Mesenchymal stem cell (in vitro differentiated cells and primary cell): ENCODE data around the gene MMAB.

Experiments
- DNase-seq: peaks from one replicate; pipeline ENCODE4 v3.0.0-alpha.2; 2013
- H2AFZ ChIP-seq: one replicate; pipeline ENCODE4 v1.6.1; 2013; ENCODE audit warnings: low read depth, mild to moderate bottlenecking, control low read depth, inconsistent platforms, low read length, moderate library complexity
- H2AK5ac ChIP-seq: 2 replicates; pipeline ENCODE4 v1.6.1; 2013; ENCODE audit warnings: low read length, moderate library complexity, mild to moderate bottlenecking, inconsistent platforms; ENCODE audit not compliant: severe bottlenecking
- H2BK120ac ChIP-seq: one replicate; pipeline ENCODE4 v1.6.1; 2013; ENCODE audit warnings: low read depth, mild to moderate bottlenecking, inconsistent platforms, low read length, moderate library complexity
- H2BK12ac ChIP-seq, 2 experiments: one replicate each; pipeline ENCODE4 v1.6.1; 2013; ENCODE audit warnings: inconsistent platforms in 2 of 2, low read length in 2 of 2, mild to moderate bottlenecking in 2 of 2, moderate library complexity in 2 of 2, control low read depth in 1 of 2
- H2BK15ac ChIP-seq: one replicate; pipeline ENCODE4 v1.6.1; 2013; ENCODE audit warnings: mild to moderate bottlenecking, low read depth, inconsistent platforms; ENCODE audit not compliant: poor library complexity, severe bottlenecking
- H2BK5ac ChIP-seq: 2 replicates; pipeline ENCODE4 v1.6.1; 2013; ENCODE audit warnings: low read depth, mild to moderate bottlenecking, low read length, control low read depth, inconsistent platforms; ENCODE audit not compliant: poor library complexity, severe bottlenecking
- H3K14ac ChIP-seq, 2 experiments: one replicate each; pipeline ENCODE4 v1.6.1; 2013; ENCODE audit warnings: inconsistent platforms in 2 of 2, low read length in 2 of 2, control low read depth in 1 of 2, mild to moderate bottlenecking in 1 of 2, moderate library complexity in 1 of 2
- H3K18ac ChIP-seq, 2 experiments: one replicate each; pipeline ENCODE4 v1.6.1; 2013; ENCODE audit warnings: inconsistent platforms in 2 of 2, low read length in 2 of 2, control low read depth in 1 of 2, low read depth in 1 of 2, mild to moderate bottlenecking in 1 of 2
- H3K23ac ChIP-seq, 2 experiments: one replicate each; pipeline ENCODE4 v1.6.1; 2013; ENCODE audit warnings: inconsistent platforms in 2 of 2, low read length in 2 of 2, mild to moderate bottlenecking in 2 of 2, moderate library complexity in 2 of 2, control low read depth in 1 of 2
- H3K27ac ChIP-seq: 2 replicates; pipeline ENCODE4 v1.5.1; 2013; ENCODE audit warnings: mild to moderate bottlenecking, moderate library complexity, low read length, control low read depth, inconsistent platforms; ENCODE audit not compliant: poor library complexity, severe bottlenecking
- H3K27me3 ChIP-seq, 2 experiments: 2 replicates each; pipeline versions ENCODE4 v1.6.1 to v1.7.0; 2013; ENCODE audit warnings: low read length in 2 of 2, mild to moderate bottlenecking in 2 of 2, moderate library complexity in 2 of 2, control low read depth in 1 of 2, inconsistent platforms in 1 of 2; ENCODE audit not compliant: control insufficient read depth in 1 of 2, insufficient read depth in 1 of 2
- H3K36me3 ChIP-seq, 2 experiments: 2 replicates each; pipeline versions ENCODE4 v1.6.1 to v1.7.0; 2013; ENCODE audit warnings: low read length in 2 of 2, control low read depth in 1 of 2, inconsistent platforms in 1 of 2, low read depth in 1 of 2, mild to moderate bottlenecking in 1 of 2; ENCODE audit not compliant: insufficient read depth in 2 of 2, control insufficient read depth in 1 of 2
- H3K4ac ChIP-seq, 2 experiments: one replicate each; pipeline ENCODE4 v1.6.1; 2013; ENCODE audit warnings: inconsistent platforms in 2 of 2, low read length in 2 of 2, mild to moderate bottlenecking in 2 of 2, moderate library complexity in 2 of 2, control low read depth in 1 of 2, low read depth in 1 of 2
- H3K4me1 ChIP-seq: 2 replicates; pipeline ENCODE4 v1.6.1; 2013; ENCODE audit warnings: low read depth, low read length, control low read depth; ENCODE audit not compliant: control insufficient read depth, insufficient read depth
- H3K4me2 ChIP-seq: 2 replicates; pipeline ENCODE4 v1.6.1; 2013; ENCODE audit warnings: low read length, mild to moderate bottlenecking, inconsistent platforms; ENCODE audit not compliant: poor library complexity, severe bottlenecking
- H3K4me3 ChIP-seq, 2 experiments: 2 replicates each; pipeline versions ENCODE4 v1.5.1 to v1.7.0; 2013; ENCODE audit warnings: low read length in 2 of 2, mild to moderate bottlenecking in 2 of 2, control low read depth in 1 of 2, low read depth in 1 of 2; ENCODE audit not compliant: insufficient read depth in 1 of 2
- H3K79me1 ChIP-seq: replicated peaks from 2 replicates; pipeline ENCODE4 v1.6.1; 2013; ENCODE audit warnings: mild to moderate bottlenecking, control low read depth, low read length, inconsistent platforms; ENCODE audit not compliant: poor library complexity, severe bottlenecking
- H3K9ac ChIP-seq: 2 replicates; pipeline ENCODE4 v1.7.0; 2013; ENCODE audit warnings: mild to moderate bottlenecking, low read length, moderate library complexity
- H3K9me3 ChIP-seq: 2 replicates; pipeline ENCODE4 v1.7.0; 2013; ENCODE audit warnings: mild to moderate bottlenecking, low read length; ENCODE audit not compliant: control insufficient read depth
- H4K8ac ChIP-seq: one replicate; pipeline ENCODE4 v1.6.1; 2013; ENCODE audit warnings: inconsistent platforms, mild to moderate bottlenecking, low read length, moderate library complexity
- H4K91ac ChIP-seq: one replicate; pipeline ENCODE4 v1.6.1; 2013; ENCODE audit warnings: mild to moderate bottlenecking, low read length, inconsistent platforms
- WGBS: methylation state at CpG from one replicate; pipeline ENCODE4 v1.1.7; 2013; ENCODE audit warnings: mixed read lengths; 5-methylcytosine and 5-hydroxymethylcytosine counted together

Gene MMAB

DNA sequence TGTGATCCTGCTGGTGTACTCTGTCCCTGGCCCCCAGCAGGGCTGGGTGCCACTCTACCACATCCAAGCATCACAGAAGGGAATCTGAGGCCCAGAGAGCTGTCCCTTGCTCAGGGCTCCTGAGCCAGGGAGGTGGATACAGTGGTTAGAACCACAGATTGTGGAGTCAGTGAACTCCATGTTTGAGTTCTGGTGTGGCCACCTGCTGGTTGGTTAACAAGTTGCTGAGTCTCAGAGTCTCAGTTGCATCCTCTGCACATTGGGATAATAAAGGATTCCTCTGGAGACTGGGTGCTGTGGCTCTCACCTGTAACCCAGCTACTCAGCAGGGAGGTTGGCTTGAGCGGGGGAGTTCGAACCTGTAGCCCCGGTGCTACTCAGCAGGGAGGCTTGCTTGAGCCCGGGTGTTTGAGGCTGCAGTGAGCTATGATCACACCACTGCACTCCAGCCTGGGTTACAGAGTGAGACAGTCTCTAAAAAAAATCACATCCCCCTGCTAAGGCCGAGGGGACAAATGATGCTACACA is 39.7 kb upstream of the MMAB start:
- no peak overlapping the region for H4K8ac ChIP-seq
- no peaks in the 10 kb centered on the region for H3K4me1 ChIP-seq
- no peak overlapping the region for H3K9ac ChIP-seq
- H2AFZ ChIP-seq, result no peak overlapping the region
- H3K4ac ChIP-seq, result no peak overlapping the region
- H3K18ac ChIP-seq, result no peak overlapping the region
- WGBS, result 66% methylated on average over 5 of the region's 5 CpGs
- no peaks in the 10 kb centered on the region for H3K36me3 ChIP-seq
- peak; percentile 38 for DNase-seq
- H2BK120ac ChIP-seq, result no peak overlapping the region
- no peaks in the 10 kb centered on the region for H3K79me1 ChIP-seq
- no peak overlapping the region for H3K4me3 ChIP-seq
- H3K27me3 ChIP-seq, result peaks cover 81 to 92% of the 10 kb centered on the region in 2 experiments
- peaks cover 6% of the 10 kb centered on the region for H3K9me3 ChIP-seq
- no peak overlapping the region for H2BK12ac ChIP-seq
- H3K23ac ChIP-seq, result no peak overlapping the region
- H2AK5ac ChIP-seq, result no peak overlapping the region
- H2BK5ac ChIP-seq, result no peak overlapping the region
- no peak overlapping the region for H3K27ac ChIP-seq
- no peak overlapping the region for H2BK15ac ChIP-seq
- no peak overlapping the region for H3K14ac ChIP-seq
- H4K91ac ChIP-seq, result no peak overlapping the region
- no peak overlapping the region for H3K4me2 ChIP-seq

DNA sequence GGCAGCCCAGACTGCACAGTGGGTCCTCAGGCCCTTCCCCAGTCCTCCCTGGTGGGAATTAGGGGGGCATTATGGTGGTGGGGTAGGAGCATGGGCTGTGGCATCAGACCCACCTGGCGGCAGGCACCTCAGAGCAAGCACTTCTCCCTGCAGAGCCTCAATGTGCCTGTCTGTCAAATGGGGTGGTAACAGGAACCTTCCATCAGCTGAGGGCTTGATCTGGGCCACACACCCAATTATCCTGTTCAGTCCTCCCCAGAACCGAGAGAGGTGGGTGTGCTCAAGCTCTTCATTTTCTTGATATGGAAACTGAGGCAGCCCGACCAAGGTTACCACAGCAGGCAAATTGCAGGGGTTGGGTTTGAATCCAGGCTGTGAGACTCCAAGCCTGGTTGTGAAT is 38.7 kb upstream of the MMAB start:
- Histone ChIP-seq H3K36me3 (no peaks in the 10 kb centered on the region), H3K23ac (no peak overlapping the region)
- WGBS, result 86% methylated on average over 3 of the region's 3 CpGs

DNA sequence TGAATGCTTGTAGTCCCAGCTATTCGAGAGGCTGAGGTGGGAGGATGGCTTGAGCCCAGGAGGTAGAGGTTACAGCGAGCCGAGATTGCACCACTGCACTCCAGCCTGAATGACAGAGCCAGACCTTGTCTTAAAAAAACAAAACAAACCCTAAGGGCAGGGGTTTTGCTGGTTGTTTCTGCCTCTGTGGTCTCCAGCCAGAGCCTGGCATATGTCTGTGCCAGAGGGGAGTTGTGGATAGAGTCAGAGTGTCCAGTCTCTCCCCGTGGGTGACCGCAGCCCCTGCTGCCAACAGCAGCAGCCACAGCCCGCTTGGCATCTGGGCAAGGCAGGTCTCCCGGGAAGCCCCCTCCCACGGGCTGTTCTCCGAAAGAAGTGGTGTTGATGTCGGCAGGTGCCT is 37.9 kb upstream of the MMAB start:
- H3K36me3 ChIP-seq, result no peaks in the 10 kb centered on the region
- H2BK5ac ChIP-seq, result no peak overlapping the region
- H4K8ac ChIP-seq, result no peak overlapping the region
- no peak overlapping the region for H3K4me2 ChIP-seq
- no peak overlapping the region for H3K18ac ChIP-seq
- H3K4ac ChIP-seq, result no peak overlapping the region
- H3K23ac ChIP-seq, result no peak overlapping the region
- WGBS, result 83% methylated on average over 10 of the region's 10 CpGs
- H3K4me3 ChIP-seq, result no peak overlapping the region
- H3K27ac ChIP-seq, result no peak overlapping the region
- peaks cover 6% of the 10 kb centered on the region for H3K4me1 ChIP-seq
- H3K9ac ChIP-seq, result no peak overlapping the region
- no peak overlapping the region for H4K91ac ChIP-seq
- DNase-seq, result no peak
- H2AFZ ChIP-seq, result no peak overlapping the region
- no peak overlapping the region for H2BK120ac ChIP-seq
- H3K27me3 ChIP-seq, result peaks cover 77 to 90% of the 10 kb centered on the region in 2 experiments
- H2AK5ac ChIP-seq, result no peak overlapping the region
- H3K9me3 ChIP-seq, result peaks cover 6% of the 10 kb centered on the region
- H2BK15ac ChIP-seq, result no peak overlapping the region
- H2BK12ac ChIP-seq, result no peak overlapping the region
- no peak overlapping the region for H3K14ac ChIP-seq
- H3K79me1 ChIP-seq, result no peaks in the 10 kb centered on the region

More for the DNA sequence above, 38.7 kb upstream of the MMAB start:
- H3K27me3 ChIP-seq, result peaks cover 82 to 90% of the 10 kb centered on the region in 2 experiments
- no peak overlapping the region for H2AK5ac ChIP-seq
- no peak overlapping the region for H2AFZ ChIP-seq
- no peak overlapping the region for H4K8ac ChIP-seq
- no peak overlapping the region for H3K4ac ChIP-seq
- H2BK120ac ChIP-seq, result no peak overlapping the region
- DNase-seq, result no peak
- H3K18ac ChIP-seq, result no peak overlapping the region
- H3K4me2 ChIP-seq, result no peak overlapping the region
- H2BK5ac ChIP-seq, result no peak overlapping the region
- H2BK12ac ChIP-seq, result no peak overlapping the region
- peaks cover 6% of the 10 kb centered on the region for H3K9me3 ChIP-seq
- H3K9ac ChIP-seq, result no peak overlapping the region
- H3K14ac ChIP-seq, result no peak overlapping the region
- no peaks in the 10 kb centered on the region for H3K79me1 ChIP-seq
- H3K4me1 ChIP-seq, result peaks cover under 1% of the 10 kb centered on the region
- H4K91ac ChIP-seq, result no peak overlapping the region
- no peak overlapping the region for H3K4me3 ChIP-seq
- H3K27ac ChIP-seq, result no peak overlapping the region
- no peak overlapping the region for H2BK15ac ChIP-seq

DNA sequence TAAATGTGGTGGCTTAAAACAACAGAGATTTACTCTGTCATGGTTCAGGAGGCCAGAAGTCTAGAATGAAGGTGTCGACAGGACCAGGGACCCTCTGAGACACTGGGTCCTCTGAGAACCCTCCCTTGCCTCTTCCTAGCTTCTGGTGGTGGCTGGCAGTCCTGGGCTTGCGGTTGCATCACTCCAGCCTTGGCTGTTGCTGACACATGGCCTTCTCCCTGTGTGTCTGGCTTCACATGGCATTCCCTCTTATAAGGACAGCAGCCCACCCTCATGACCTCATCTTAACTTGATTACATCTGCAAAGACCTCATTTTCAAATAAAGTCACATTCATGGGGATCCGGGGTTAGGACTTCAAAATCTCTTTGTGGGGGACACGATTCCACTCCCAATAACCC is 37.2 kb upstream of the MMAB start:
- Histone ChIP-seq H3K36me3 (no peaks in the 10 kb centered on the region), H2BK120ac (no peak overlapping the region), H2AFZ (no peak overlapping the region), H3K9ac (no peak overlapping the region), H2AK5ac (no peak overlapping the region), H3K14ac (no peak overlapping the region), H3K27me3 (peaks cover 74 to 90% of the 10 kb centered on the region in 2 experiments), H2BK15ac (no peak overlapping the region), H2BK5ac (no peak overlapping the region), H3K9me3 (peaks cover 6% of the 10 kb centered on the region), H3K4me3 (no peak overlapping the region), H3K4me1 (peaks cover 7% of the 10 kb centered on the region), H2BK12ac (no peak overlapping the region), H3K4ac (no peak overlapping the region), H3K18ac (no peak overlapping the region), H4K91ac (no peak overlapping the region), H3K27ac (no peak overlapping the region), H3K79me1 (no peaks in the 10 kb centered on the region), H4K8ac (no peak overlapping the region), H3K4me2 (no peak overlapping the region), H3K23ac (no peak overlapping the region)
- WGBS, result 77% methylated on average over 2 of the region's 4 CpGs
- no peak for DNase-seq
